SKM-1 treated with dmso at 0.1 percent for 144 hours (cell line): ENCODE data around the gene ST3GAL4.
A peak's percentile ranks its signal among the peaks of the same experiment; 100 is the strongest.

Experiments
- DNase-seq: peaks from one replicate; lab custom pipeline; 2025; ENCODE audit not compliant: unreplicated experiment; lab: John Stamatoyannopoulos, UW

Gene ST3GAL4

DNA sequence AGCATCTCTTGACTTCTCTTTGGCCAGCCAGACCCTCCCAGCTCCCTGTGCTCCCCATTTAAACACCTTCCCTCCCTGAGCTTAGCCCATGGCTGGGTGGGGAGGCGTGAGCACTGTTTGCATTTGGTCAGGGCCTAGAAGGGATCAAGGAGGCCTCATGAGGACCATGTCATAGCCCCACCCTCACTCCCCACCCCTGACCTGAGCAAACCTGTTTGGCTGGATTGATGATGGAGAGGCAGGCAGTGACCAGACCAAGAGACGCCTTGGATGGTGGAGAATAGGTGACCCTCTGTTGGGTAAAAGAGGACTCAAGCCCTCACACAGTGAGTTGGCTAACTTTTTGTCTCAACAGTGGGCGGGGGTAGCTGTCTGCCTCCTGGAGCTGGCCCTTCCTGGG is 49.9 kb downstream of the ST3GAL4 start:
- no peak for DNase-seq

DNA sequence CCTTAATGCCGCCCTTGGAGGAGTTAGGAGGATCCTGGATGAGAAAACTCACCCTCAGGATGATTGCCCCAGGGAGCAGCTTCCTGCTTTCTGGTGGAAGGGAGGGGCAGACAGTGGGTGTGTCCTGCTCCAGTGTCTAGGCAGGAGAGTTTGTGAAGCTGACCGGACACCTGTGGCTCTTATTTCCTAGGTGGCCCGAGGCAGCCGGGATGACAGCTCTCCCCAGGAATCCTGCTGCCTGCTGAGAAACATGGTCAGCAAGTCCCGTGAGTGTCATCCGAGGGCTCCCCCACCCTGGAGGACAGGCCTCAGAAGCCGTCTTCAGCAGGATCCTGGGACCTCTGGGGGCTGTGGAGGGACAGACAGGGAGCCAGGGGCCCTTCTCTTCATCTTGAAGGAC is 50.4 kb downstream of the ST3GAL4 start:
- no peak for DNase-seq

DNA sequence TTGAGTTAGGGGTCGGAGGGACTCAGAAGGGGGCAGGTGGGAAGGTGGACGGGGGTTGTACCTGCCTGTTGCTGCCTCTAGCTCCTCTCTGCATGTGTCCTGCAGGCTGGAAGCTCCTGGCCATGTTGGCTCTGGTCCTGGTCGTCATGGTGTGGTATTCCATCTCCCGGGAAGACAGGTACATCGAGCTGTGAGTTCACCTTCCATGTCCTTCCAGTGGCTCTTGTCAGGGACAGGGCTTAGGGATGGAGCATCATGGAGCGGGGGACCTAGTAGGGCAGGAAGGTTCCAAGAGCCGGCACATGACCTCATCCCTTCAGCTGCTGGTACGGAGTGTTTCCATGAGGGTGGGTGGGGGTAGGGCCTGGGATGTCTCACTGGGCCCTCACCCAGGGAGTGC is 50.9 kb downstream of the ST3GAL4 start:
- no peak for DNase-seq

DNA sequence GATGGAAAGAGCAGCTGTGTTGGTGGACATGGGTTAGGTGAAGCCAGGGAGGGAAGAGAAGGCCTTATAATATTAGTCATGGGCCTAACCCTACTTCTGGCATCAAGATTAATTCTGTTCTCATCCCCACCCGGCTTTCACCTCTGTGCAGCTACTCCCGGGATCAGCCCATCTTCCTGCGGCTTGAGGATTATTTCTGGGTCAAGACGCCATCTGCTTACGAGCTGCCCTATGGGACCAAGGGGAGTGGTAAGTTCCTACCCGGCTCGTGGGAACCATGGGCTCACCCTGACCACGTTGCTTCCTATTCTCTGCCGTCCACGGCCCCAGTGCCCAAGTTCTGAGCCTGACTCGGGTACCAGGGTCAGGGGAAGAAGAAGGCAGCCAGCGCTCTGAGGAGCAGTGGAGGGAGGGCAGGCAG is 51.6 kb downstream of the ST3GAL4 start:
- no peak for DNase-seq

DNA sequence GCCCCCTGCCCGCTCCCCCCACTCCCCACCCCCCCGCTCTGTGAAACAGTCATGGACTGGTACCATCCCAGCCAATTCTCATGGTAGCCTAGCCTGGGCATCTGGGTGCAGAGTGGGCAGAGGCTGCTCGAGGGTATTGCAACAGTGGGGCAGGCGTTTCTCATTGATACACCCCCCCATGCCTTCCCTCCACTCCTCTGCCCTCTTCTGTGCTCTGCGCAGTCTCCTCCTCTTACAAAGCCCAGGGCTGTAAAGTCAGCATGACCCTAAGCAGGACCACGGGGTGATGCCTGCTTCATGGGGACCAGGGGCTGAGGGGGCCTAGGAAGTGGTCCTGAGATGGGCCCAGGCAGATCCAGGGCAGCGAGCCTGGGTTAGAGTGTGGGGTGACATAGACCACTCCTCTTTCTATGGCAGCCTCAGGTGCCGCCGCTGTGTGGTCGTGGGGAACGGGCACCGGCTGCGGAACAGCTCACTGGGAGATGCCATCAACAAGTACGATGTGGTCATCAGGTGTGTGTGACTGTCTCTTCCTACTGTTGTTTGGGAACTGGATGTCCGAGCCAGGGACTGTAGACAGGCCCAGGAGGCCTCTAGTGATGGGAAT is 52.3 kb downstream of the ST3GAL4 start:
- DNase-seq = no peak

DNA sequence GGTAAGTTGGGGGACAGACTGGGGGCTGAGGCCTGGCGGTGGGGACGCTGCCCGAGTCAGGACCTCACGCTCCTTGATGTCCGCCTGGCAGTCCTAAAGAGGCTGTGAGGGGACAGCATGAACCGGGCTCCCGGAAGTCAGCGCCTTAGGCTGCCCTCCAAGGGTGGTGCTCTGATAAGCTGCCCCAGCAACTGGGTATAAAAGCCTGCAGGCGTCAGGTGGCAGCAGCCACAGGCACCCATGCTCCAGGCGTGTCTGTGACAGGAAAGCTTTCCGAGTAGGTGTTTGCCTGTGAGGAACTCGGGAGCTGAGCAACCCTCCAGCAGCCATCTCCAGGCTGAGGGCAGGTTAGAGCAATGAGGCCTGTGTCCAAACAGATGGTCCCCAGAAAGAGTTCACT is 53.0 kb downstream of the ST3GAL4 start:
- DNase-seq = no peak

DNA sequence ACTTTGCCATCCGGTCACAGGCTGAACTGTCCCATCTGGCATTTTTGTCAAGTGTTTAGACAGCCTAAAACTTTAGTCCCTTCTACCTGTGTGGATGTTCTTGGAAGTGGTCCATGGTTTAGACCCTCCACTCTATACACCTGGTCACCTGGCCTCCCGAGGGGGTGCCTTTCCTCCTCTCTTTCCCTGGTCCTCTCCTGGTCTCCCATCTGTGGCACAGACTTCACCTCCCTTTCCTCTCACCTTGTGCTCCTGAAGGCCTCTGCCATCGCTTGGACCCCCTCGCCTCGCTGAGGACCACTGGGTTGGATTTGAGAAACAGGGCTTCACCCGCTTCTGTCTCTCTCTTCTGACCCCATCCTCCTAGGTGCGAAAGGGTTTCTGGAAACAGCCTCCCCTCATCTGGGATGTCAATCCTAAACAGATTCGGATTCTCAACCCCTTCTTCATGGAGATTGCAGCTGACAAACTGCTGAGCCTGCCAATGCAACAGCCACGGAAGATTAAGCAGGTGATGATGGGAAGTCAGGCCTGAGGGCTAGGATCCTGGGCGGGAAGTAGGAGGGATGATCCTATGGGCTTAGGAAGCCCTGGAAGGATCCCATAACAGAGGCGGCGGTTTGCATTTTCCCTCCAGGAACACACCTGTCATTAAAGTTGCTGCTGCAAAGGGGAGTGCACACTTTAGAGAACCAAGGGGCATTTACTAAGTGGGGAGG is 53.6 kb downstream of the ST3GAL4 start:
- DNase-seq = no peak

DNA sequence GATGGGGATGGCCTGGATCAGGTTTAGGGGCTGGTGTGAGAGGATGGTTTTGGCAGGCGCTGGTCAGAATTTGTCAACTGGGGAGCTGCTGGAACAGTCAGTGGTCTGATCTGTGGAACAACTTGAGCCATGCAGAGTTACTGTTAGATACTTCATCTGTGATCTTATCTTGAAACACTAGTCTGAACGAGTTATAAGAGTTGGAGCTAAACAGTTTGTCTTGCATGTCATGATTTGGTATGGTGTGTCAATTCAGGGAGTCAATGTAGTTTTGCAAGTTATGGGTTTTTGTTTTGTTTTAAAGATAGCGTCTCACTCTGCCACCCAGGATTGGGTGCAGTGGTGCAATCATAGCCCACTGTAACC is 54.1 kb downstream of the ST3GAL4 start:
- DNase-seq = no peak

DNA sequence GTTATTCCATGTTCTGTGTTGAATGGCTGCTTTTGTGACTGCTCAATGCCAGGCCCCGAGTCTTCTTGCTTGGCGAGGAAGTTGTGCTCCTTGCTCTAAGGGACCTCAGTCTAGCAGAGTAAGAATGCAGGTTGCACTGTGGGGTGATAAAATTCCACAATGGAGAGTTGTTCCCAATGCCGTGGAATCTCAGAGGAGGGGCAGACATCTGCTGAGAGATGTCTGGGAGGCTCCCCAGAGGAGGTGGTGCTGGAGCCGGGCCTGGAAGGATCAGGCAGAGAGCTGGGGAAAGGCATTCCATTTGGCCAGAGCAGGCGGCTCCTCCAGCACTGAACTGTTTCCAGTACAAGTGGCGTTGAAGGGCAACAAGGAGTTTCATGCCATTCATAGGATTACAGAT is 55.2 kb downstream of the ST3GAL4 start:
- DNase-seq = no peak

DNA sequence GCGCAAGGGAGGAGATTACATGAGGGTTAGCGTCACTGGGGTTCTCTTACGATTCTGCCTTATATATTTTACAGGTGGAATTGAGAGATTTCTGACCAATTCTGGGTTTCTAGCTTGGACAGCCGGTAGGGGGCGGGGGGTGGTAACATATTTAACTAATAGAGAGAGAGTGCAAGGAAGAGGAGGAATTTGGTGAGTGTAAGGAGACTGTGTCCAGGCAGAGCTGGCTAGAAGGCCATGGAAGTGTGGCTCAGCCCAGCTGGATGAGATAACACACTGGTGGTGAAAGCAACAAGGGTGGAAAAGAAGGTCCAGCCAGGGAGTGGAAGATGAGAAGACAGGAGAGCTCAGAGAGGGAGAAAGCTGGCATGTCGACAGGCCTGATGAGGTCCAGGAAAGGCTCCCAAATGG is 56.5 kb downstream of the ST3GAL4 start:
- DNase-seq = no peak

DNA sequence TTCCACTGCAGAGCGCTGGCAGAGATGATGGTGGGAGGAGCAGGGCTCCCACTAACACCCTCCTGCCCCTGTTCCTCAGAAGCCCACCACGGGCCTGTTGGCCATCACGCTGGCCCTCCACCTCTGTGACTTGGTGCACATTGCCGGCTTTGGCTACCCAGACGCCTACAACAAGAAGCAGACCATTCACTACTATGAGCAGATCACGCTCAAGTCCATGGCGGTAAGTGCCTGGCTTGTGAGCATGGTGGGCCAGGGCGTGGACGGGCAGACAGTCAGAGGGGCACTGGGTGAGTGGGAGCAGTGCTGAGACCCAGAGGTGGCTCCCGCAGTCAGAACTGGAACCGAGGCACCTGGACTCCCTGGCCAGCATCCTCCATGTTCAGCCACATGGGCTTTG is 57.9 kb downstream of the ST3GAL4 start:
- no peak for DNase-seq

DNA sequence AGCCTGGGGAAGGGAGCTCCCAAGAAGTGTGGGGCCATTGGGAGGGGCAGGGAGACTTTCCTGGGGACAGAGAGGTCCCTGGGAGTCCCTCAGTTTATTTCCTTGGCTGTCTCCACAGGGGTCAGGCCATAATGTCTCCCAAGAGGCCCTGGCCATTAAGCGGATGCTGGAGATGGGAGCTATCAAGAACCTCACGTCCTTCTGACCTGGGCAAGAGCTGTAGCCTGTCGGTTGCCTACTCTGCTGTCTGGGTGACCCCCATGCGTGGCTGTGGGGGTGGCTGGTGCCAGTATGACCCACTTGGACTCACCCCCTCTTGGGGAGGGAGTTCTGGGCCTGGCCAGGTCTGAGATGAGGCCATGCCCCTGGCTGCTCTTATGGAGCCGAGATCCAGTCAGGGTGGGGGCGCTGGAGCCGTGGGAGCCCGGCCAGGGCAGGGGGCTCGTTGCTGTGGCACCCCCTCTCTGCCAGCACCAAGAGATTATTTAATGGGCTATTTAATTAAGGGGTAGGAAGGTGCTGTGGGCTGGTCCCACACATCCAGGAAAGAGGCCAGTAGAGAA is 58.4 kb downstream of the ST3GAL4 start:
- no peak for DNase-seq

DNA sequence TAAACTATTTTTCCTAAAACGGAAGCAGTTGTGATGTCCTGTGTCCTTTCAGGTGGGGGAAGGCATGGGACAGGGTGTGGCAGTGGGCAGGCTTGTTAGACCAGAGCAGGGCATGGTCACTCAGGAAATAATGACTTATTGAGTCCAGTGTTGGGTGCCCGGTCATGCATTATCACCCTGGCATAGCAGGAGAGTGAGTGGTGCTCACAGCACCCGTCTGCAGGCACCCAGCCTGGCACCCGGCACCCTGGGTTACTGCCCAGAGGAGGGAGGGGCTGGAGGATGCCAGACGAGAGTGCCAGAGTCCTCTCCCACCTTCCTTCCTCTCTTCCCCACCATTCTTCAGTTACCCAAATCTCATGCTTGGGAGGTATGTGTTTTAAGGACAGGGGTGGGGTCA is 59.1 kb downstream of the ST3GAL4 start:
- DNase-seq = no peak

DNA sequence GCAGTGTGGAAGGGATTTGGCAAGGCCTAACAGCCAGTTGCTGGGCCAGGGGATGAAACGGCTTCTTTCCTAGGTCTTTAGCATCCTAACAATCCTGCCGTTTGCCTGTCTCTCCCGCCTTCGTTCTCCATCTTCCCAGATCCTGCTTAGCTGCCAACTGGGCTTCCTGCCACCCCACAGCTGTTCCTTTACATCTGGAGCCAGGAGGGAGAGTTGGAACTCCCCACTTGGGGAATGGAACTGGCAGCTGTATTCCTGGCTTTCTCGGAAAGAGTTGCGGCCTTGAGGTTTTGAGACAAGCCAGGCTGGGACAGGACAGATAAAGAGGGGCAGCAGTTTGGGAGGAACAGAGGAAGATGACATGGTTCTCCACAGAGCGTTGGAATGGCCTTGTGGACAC is 59.6 kb downstream of the ST3GAL4 start:
- DNase-seq = no peak

DNA sequence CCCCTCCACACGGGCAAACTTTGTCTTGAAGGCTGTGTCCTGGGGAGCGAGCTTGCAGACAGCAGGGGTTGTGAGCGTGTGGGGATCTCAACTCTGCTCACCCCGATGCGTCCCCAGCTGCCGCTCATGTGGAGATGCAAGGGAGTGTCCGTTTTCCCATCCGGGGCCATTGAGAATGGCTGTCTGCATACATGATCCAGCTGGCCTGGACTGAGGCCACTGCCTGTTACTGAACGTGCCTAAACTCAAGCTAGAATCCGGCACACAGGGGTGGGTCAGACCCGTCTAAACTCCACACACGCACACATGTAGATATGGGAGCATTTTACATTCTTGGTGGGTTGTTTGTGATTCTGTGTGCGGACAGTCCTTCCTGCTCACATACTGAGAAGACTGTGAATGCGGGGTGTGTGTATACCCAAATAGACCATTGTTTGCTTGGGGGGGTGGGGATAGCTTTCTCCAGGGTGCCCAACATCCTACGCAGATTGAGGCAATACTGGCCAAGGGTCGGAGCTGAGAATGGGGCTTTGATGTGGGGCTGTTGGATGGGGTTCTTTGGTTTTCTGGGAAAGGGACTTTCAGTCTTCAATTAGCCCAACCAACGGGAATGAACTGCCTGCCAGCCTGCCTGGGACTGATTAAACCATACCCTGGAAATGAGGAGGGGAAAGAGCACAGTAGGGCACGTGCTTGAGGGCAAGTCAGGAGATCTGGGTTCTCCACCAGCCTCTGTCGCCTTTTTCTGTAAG is 60.4 kb downstream of the ST3GAL4 start:
- DNase-seq = no peak

DNA sequence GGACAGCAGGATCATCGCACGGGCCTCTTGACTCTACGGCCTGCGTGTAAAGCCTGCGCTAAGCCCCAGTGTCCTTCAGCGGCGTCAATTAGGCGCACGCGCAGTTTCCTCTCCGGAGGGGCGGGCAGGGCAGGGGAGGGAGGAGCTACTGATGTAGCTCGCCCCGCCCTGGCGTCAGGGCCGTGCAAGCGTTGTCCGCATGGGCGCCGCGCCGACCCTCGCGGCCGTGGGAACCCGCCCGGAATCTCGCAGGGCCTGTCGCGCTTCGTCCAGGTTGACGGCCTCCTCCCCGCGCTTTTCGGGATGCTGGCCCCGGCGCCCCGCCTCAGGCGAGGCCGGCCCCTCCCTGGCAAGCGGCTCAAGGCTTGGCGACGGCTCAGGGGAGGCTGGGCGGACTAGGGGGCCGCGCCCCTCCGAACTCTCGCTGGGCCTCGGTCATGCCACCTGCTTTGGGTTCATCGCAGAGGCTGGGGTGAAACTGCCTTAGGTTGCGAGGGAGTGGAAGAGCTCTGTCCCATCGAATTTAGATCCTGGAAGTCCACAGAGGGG is 61.1 kb downstream of the ST3GAL4 start:
- DNase-seq = no peak

DNA sequence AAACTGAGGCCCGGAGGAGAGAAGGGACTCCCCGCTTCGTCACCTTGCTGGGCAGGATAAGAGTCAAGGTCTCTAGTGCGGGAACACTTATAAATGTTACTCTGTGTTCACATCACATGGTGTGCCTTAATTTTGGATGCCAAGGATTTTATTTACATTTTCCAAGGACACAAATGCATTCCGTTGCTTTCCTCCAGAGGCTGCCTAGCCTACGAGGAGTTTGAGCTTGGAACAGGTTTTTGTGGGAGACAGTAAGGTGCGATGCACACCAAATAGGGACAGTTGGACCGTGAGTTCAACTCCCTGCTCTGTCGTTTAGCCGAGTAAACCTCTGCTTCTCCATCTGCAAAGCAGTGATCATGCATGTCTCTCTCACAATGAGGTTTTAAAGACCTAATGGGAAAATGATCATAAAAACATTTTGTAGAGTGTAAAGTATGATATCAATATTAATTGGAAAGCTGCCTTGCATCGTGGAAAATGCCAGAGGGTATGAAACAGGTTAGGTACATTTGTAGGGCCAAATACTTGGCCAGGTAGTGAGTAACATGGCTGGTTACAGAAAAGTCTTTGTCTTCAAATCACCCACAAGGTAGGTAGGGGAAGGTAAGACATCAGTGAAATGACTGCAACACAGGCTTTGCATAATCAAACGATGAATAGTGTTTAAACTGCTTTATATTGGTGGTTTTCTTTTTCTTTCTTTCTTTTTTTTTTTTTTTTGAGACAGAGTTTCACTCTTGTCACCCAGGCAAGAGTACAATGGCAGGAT is 61.8 kb downstream of the ST3GAL4 start:
- no peak for DNase-seq

DNA sequence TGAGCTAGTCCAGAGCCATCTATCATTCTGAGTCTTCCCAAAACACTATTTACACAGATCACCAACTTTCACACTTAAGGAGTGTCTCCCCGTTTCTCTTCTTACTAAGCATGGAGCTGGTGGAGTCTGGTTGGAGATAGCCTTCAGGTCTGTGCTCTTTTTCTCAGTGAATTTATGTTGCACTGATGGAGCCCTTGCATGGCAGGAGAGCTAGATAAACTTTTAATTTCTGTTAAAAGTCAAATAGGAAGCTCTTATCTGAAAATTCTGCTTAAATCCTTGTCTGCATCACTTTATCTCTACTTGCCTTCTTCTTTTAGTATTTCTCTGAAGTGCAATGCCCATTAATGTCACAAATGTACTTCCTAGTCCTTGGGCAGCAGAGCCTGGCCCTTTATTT is 63.4 kb downstream of the ST3GAL4 start:
- no peak for DNase-seq

DNA sequence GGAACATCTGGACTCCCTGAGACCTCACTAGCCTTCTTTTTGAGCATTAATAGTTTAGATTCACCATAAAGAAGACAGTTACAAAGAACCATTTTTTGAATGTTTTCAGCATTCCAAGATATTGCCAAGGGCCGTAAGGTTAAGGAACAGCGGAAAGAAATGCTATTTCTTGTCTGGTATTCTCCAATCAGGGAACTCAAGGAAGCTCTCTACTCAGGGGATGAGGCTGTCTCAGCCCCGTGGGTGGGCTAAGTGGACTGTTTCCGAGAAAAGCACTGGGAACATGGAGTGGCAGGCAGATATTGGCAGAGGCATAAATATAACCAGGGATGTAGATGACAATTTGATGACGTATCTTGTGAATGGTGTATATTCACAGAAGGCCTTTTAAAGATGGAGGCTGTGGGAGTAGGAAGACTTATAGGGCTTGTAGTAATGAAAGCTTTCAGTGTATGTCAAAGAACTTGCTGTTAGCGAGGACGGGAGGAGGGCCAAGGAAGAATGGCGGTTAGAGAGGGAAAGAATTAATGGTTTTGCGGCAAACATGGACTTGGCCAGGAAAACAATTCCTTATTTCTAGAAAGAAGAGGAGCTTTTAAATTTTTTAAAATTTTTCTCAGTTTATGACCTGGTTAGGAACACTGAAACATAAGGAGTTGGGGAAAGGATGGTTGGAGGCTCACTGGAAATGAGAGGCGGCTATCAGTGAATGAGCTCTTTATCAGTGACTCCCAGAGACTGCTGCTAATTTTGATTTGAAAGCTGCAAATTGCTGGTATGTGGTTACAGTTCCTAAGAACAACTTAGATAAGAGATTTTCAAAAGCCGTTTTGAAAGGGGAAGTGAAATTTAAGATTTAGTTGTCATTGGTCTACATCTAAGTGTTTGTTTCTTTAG is 64.6 kb downstream of the ST3GAL4 start:
- peak; percentile 56 for DNase-seq

DNA sequence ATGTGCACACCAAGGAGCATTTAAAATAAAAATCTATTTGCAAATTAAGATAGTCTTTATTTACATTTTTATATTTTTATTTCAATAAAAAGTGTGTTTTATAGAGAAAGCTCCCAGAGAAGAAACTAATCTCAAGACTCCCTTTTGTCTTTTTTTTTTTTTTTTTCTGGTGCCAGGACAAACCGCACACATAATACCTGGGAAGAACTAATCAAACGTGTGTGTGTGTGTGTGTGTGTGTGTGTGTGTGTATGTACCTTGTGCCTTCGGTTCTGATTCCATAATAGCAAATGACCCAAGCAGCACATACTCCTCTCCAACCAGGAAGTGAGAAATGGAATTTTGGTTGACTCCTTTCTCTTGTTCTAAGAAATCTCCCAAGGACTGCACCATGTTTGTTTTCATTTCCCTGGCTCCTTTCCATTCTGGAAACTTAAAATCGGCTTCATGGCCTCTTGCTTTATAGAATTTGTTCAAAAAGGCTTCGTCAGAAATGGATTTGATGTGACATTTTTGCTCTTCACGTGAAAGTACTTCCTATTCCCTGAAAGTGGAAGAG is 65.3 kb downstream of the ST3GAL4 start:
- no peak for DNase-seq
